HG03378 (cell line): ENCODE data around the gene SOWAHB.

Experiments used
- ATAC-seq: cut with Tn5 transposase; IDR thresholded peaks from one replicate; pipeline ENCODE4 v1.9.1; 2021; ENCODE audit warnings: mild to moderate bottlenecking, moderate library complexity; ENCODE audit not compliant: unreplicated experiment

Gene SOWAHB, protein sequence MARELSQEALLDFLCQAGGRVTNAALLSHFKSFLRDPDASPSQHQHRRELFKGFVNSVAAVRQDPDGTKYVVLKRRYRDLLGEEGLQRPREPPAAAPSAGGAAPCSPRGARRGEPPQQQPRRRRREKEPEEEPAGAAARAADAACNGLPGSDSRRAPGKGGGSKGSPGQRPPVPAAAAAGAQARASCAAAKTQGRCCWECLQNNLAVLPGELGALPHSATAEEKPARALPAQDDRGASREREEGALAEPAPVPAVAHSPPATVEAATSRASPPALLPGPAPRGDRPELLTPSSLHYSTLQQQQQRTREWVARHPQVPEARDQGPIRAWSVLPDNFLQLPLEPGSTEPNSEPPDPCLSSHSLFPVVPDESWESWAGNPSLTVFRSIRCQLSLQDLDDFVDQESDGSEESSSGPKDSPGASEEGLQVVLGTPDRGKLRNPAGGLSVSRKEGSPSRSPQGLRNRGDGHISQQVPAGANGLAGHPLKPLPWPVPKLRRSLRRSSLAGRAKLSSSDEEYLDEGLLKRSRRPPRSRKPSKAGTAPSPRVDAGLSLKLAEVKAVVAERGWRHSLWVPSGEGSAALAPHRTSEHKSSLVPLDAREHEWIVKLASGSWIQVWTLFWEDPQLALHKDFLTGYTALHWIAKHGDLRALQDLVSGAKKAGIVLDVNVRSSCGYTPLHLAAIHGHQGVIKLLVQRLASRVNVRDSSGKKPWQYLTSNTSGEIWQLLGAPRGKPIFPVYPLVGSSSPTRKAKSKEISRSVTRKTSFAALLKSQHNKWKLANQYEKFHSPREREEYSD

DNA sequence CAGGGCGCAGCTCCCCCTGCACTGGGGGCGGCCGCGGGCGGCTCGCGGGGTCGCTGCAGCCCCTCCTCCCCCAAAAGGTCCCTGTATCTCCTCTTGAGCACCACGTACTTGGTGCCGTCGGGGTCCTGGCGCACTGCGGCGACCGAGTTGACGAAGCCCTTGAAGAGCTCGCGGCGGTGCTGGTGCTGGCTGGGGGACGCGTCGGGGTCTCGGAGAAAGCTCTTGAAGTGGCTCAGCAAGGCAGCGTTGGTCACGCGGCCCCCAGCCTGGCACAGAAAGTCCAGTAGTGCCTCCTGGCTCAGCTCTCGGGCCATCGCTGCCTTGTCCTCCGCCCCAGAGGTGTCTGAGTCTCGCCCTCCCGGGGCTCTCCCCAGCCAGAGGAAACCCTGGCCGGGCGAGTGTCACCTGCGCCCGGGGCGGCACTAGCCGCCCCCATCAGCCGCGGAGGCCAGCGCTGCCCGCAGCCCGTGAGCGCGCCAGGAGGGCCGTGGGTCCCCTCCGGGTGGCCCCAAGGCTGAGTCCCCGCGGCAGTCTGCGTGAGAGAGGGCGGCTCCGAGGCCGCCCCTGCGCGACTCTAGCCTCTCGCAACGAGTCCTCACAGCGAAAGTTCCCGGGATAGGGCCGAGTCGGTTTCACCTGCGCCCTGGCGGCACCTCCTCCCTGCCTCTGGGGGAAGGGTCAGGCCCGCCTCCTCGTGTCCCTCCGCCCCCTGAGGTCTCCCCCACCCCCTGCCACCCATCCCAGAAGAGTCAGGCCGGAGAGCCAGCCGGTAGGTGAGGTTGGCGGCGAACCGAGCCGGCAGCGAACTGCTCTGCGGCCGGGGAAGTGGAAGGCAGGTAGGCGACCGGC, at the start of gene SOWAHB:
Gene SOWAHB (minus strand): TSS at position 609 of the 849 bp plus-strand sequence. CDS start 295 bp downstream, at position 314.
- no peak for ATAC-seq

GRCh38 chr4:76947369-76947768, 49.4 kb upstream of the SOWAHB start:
- no peak for ATAC-seq

DNA sequence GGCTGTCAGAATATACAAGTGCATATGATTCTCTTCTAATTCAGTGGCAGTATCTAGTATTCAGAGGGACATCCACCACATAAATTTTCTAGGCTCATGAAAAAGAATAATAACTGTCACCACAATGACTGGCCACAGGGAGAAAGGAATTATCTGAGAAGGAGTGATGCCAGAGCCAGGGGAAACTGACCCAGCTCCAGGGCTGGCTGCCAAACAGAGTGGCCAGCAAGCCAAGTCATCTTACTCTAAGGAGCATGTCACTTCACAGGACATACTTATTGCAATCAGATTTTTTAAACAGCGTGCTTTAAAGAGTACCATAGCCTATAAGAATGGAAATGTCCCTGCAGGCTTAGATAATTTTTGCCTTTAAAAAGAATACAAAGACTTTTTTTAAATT, 45.8 kb upstream of the SOWAHB start:
- no peak for ATAC-seq

GRCh38 chr4:76943129-76943620, 45.2 kb upstream of the SOWAHB start:
- no peak for ATAC-seq

DNA sequence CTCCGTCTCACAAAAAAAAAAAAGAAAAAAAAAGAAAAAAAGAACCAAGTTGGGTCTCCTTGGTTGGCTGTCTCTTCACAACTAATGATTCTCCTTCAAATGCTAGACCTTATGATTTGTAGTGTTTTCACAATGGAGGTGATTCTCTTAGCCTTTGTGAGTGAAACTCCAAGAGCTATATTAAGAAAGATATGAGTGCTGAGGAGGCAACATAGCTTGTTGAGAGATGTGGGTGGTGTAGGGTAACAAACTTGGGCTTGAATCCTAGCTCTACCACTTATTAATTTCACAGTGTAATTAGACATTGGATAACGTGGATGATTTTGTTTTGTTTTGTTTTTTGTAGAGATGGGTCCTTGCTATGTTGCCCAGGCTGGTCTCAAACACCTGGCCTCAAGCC, 41.2 kb upstream of the SOWAHB start:
- no peak for ATAC-seq

- ATAC-seq, result no peak
Observed at GRCh38 chr4:76931576-76932276, 33.8 kb upstream of the SOWAHB start.

DNA sequence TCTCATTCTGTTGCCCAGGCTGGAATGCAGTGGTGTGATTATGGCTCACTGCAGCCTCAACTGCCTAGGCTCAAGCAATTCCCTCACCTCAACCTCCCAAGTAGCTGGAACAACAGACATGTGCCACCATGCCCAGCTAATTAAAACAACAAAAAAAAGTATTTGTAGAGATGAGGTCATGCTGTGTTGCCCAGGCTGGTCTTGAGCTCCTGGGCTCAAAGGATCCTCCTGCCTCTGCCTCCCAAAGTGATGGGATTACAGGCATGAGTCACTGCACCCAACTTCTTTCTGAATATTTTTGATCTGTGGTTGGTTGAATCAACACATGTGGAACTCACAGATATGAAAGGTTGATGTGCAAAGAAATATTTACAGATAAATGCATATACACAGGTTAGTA, 33.1 kb upstream of the SOWAHB start:
- no peak for ATAC-seq

- no peak for ATAC-seq
Observed at GRCh38 chr4:76930685-76931084, 32.7 kb upstream of the SOWAHB start.

GRCh38 chr4:76926841-76927240, 28.9 kb upstream of the SOWAHB start:
- ATAC-seq, result no peak

DNA sequence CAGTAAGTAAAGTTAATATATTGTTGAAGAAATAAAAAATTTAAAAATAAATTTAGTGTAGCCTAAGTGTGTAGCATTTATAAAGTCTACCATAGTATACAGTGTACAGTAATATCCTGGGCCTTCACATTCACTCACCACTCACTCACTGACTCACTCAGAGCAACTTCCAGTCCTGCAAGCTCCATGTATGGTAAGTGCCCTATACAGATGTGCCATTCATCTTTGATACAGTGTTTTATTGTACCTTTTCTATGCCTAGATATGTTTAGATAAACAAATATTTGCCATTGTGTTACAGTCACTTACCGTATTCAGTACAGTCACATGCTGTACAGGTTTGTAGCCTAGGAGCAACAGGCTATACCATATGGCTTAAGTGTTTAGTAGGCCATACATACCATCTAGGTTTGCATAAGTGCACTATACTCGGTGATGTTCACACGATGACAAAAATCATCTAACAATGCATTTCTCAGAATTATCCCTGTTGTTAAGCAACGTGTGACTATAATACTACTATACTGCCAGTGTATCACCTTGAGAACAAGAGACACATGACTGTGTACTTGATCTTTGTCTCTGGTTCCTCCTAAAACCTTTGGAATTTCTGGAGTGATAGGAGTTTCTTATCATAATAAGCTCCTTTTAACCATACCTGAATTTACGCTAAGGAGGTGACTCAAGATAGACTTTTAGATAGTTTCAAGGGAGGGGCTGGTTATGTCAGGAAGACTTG, 25.8 kb upstream of the SOWAHB start:
- ATAC-seq, result no peak

DNA sequence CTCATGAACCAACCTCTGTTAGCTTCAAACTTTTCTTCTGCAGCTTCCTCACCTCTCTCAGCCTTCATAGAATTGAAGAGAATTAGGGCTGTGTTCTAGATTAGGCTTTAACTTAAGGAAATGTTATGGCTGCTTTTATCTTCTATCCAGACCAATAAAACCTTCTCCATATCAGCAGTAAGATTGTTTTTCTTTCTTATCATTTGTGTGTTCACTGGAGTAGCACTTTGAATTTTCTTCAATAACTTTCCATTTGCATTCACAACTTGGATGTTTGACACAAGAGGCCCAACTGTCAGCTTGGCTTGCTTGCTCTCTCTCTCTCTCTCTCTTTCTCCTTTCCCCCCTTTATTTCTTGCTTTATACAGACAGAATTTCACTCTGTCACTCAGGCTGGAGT, 22.8 kb upstream of the SOWAHB start:
- no peak for ATAC-seq

GRCh38 chr4:76909711-76910110, 11.8 kb upstream of the SOWAHB start:
- ATAC-seq, result no peak

DNA sequence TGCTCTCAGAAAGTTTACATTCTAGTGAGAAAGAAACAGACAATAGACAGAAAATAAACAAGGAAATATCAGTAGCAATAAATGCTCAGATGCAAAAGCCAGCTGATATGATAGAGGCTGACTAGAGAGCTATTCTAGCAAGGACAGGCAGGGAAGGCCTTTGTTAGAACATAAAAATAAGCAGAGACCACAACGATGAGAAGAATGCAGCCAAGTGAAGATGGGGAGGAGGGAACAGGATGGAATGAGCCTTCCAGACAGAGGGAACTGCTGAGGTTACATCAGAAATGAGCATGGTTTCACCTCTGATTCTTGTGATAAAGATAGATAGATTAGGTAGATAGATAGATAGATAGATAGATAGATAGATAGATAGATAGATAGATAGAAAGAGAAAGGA, 7.6 kb upstream of the SOWAHB start:
- no peak for ATAC-seq

DNA sequence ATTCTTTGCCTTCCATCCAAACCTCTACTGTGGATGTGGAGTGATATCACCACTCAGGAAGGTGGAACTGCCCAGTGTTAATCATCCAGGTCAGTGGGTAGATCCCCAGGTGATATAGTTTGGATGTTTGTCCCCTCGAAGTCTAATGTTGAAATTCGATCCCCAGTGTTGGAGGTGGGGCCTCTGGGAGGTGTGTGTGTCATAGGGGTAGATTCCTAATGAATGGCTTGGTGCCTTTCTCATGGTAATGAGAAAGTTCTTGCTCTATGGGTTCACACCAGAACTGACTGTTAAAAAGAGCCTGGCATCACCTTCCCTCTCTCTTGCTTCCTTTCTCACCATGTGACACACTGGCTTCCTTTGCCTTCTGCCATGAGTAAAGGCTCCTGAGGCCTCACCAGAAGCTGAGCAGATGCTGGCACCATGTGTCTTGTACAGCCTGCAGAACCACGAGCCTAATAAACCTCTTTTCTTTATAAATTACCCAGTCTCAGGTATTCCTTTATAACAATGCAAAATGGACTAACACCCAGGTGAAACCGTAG, 6.8 kb upstream of the SOWAHB start:
- no peak for ATAC-seq

GRCh38 chr4:76902233-76902890, 4.4 kb upstream of the SOWAHB start:
- ATAC-seq, result no peak

DNA sequence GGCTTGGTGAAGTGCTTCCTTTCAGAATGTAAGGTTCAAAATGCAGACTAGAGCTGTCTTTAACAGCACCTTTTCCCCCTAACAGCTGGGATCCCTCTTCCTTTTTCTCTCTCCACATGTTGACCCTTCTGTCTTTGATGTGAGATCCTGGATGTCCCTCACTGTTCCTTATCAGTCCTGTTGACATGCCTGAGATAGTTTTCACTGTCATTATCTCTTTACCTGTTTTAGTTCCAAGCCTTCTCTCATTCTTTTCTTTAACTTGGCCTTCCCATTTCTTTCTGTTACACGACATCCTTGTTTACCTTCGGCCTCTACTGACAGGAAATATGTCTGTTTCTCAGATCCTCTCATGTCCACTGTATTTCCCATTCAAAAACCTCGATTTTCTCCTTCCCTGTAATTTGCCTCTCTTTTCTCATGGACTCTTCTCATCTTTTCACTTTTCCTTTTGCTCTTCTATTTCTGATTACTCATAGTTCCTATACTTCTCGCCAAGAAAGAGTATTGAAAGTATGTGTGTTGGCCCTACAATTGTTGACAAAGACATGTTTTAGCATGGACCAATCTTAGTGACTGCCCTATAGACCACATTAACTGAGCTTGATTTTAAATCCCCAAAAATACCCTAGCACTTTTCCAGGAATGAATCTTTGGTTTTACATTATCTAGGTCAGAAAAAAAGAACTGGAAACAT, 1.2 kb upstream of the SOWAHB start:
- ATAC-seq, result no peak

- ATAC-seq, result no peak
Observed at GRCh38 chr4:76898385-76898692, 395 bp upstream of the SOWAHB start.
